Heart right ventricle (tissue), 16 donors: ENCODE data around the gene OR6B1. TPM values are rescaled to one million over a fixed set of nuclear protein-coding genes. Genes with fewer than 3 reads are reported as not detected.

Experiments used
- ATAC-seq, 8 donors: fragments of 200-7000 bp; cut with Tn5 transposase; one replicate each; pipeline ENCODE4 v1.9.1; 2020; ENCODE audit warnings: mild to moderate bottlenecking in 8 of 8, moderate library complexity in 8 of 8, moderate number of reproducible peaks in 1 of 8
- DNase-seq, 2 donors: peaks; one replicate each; pipeline ENCODE4 v3.0.0-alpha.2; 2020
- H3K27ac ChIP-seq, 10 donors: fragments of 200-600 bp; sonication (generic) in 2 of 10; one replicate each; pipeline versions ENCODE4 v1.5.0 to v1.8.0; 2020 to 2022; ENCODE audit warnings: mild to moderate bottlenecking in 3 of 10
- H3K27me3 ChIP-seq, 7 donors: fragments of 200-600 bp; one replicate each; pipeline ENCODE4 v1.8.0; 2021 to 2022; ENCODE audit warnings: mild to moderate bottlenecking in 2 of 7
- H3K36me3 ChIP-seq, 9 donors: fragments of 200-600 bp; sonication (generic) in 1 of 9; one replicate each; pipeline versions ENCODE4 v1.5.0 to v1.8.0; 2020 to 2022; ENCODE audit warnings: mild to moderate bottlenecking in 2 of 9
- H3K4me1 ChIP-seq, 9 donors: fragments of 200-600 bp; sonication (generic) in 1 of 9; one replicate each; pipeline versions ENCODE4 v1.5.0 to v1.8.0; 2020 to 2022; ENCODE audit warnings: mild to moderate bottlenecking in 4 of 9
- H3K4me3 ChIP-seq, 10 donors: fragments of 200-600 bp; sonication (generic) in 2 of 10; one replicate each; pipeline versions ENCODE4 v1.5.0 to v1.8.0; 2020 to 2022; ENCODE audit warnings: mild to moderate bottlenecking in 7 of 10, moderate library complexity in 2 of 10
- H3K9me3 ChIP-seq, 11 donors: fragments of 200-600 bp in 10 of 11; sonication (generic) in 2 of 11; one replicate each; pipeline versions ENCODE4 v1.5.0 to v1.8.0; 2013 to 2022; ENCODE audit warnings: mild to moderate bottlenecking in 2 of 11, control low read depth in 1 of 11, moderate library complexity in 1 of 11
- WGBS, 2 donors: extraction: QIAGEN DNeasy Blood & Tissue Kit; methylation state at CpG; one replicate each; pipeline ENCODE4 v1.1.7; 2013; ENCODE audit warnings: inconsistent platforms in 1 of 2; 5-methylcytosine and 5-hydroxymethylcytosine counted together
- intact Hi-C, 10 donors: fragments of 100-400 bp; cut with DNase I; formaldehyde crosslinking; loops; one replicate each; pipeline versions ENCODE4 v1.11.1 to v1.14.2; 2022
- polyA plus RNA-seq, 2 donors: library from polyadenylated mRNA; stranded (reverse); fragments of 200-250 nt; gene quantifications; one replicate each; pipeline ENCODE4 v1.2.3, GENCODE V29; 2013
- total RNA-seq, 10 donors: library from RNA; stranded (reverse); fragmentation: NEBNext Ultra II Directional in 3 of 10; extraction: Animal tissue kit (Norgen Biotek cat#: 25700) in 3 of 10; gene quantifications; one replicate each; pipeline versions ENCODE4 v1.2.1 to v1.2.4, GENCODE V29; 2021 to 2023
- TF ChIP-seq, protein P1 (sequence below), 9 donors: fragments of 200-600 bp; sonication (generic) in 2 of 9; IDR thresholded peaks; one replicate each; pipeline versions ENCODE4 v1.5.0 to v1.8.0; 2021 to 2022; ENCODE audit warnings: antibody characterized with exemption in 9 of 9, mild to moderate bottlenecking in 5 of 9, moderate library complexity in 1 of 9
- donor health status: Arrhythmogenic right ventricular cardiomyopathy.
- donor health status: ischemic (EF 13 %, LVEDD 7.1; RV severe dilation, severe dysfunction).
- donor health status: healthy with polysubstance abuse.
- donor health status: DM: no; HTN: yes; CAD: no.
- donor health status: DM: no; HTN: no; CAD: no.
- donor health status: ischemic (EF 25% LVEDD 6.9; RV normal size, moderate dysfunction).
- donor health status: ischemic (EF 25% LVEDD 5.7; RV mildly dilated, moderate dysfunction).
- donor health status: healthy.
- donor health status: DM: yes; HTN: yes; CAD: no.
- donor health status: Ischemic cardiomyopathy.
- donor health status: ischemic (EF 35%, LVEDD 5.7; RV mildly dilated, moderate dysfunction).
- donor health status: nonischemic (EF 11% LVEDD 7.7; RV severe dilation, severe dysfunction).
- donor health status: DM: yes; HTN: yes; CAD: no.
- donor health status: PGD.
- donor health status: ischemic (EF 29% LVEDD 5.4; RV normal size, mild dysfunction).
- donor health status: nonischemic (EF 23%, LVEDD 6.1; RV moderate dilation, normal function).

OR6B1 gene
- total and polyA plus RNA-seq, 12 donors, result not detected

DNA sequence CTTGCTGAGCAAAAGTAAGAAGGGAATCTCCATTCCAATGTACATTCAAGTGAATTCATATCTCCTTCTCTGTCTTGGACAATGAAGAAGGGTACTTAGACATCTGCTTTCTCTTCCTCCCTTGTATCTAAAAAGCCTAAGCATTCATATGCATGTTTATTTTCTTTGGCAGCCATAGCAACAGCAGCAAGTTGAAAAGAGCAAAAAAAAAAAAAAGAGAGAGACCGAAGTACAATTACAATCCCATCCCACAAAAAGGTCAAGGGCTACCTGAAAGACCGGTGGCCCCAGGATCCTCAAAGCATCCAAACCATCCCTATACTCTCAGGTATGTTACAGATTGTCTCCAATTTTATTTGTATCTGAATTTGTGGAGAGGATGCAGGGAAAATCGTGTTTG is 41.3 kb upstream of the OR6B1 start:
- Histone ChIP-seq H3K36me3 (no peaks in the 10 kb centered on the region), H3K9me3 (no peaks in the 10 kb centered on the region), H3K4me1 (no peaks in the 10 kb centered on the region), H3K4me3 (no peak overlapping the region), H3K27me3 (peaks cover 0 to 4% (median 0%) of the 10 kb centered on the region in 7 donors), H3K27ac (no peak overlapping the region)
- TF ChIP-seq, protein P1, sequence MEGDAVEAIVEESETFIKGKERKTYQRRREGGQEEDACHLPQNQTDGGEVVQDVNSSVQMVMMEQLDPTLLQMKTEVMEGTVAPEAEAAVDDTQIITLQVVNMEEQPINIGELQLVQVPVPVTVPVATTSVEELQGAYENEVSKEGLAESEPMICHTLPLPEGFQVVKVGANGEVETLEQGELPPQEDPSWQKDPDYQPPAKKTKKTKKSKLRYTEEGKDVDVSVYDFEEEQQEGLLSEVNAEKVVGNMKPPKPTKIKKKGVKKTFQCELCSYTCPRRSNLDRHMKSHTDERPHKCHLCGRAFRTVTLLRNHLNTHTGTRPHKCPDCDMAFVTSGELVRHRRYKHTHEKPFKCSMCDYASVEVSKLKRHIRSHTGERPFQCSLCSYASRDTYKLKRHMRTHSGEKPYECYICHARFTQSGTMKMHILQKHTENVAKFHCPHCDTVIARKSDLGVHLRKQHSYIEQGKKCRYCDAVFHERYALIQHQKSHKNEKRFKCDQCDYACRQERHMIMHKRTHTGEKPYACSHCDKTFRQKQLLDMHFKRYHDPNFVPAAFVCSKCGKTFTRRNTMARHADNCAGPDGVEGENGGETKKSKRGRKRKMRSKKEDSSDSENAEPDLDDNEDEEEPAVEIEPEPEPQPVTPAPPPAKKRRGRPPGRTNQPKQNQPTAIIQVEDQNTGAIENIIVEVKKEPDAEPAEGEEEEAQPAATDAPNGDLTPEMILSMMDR (IDR thresholded peaks at IDR 0.05), result no peak
- intact Hi-C loops, result loop anchor here in 1 of 10 donors (10.0 kb wide), 1 partner anchor 46 kb away; the partner anchor contains the start of gene OR6B1
- no peak for DNase-seq
- no peak for ATAC-seq
- 52 to 68% methylated on average over 3 of the region's 3 CpGs for WGBS, 2 donors

DNA sequence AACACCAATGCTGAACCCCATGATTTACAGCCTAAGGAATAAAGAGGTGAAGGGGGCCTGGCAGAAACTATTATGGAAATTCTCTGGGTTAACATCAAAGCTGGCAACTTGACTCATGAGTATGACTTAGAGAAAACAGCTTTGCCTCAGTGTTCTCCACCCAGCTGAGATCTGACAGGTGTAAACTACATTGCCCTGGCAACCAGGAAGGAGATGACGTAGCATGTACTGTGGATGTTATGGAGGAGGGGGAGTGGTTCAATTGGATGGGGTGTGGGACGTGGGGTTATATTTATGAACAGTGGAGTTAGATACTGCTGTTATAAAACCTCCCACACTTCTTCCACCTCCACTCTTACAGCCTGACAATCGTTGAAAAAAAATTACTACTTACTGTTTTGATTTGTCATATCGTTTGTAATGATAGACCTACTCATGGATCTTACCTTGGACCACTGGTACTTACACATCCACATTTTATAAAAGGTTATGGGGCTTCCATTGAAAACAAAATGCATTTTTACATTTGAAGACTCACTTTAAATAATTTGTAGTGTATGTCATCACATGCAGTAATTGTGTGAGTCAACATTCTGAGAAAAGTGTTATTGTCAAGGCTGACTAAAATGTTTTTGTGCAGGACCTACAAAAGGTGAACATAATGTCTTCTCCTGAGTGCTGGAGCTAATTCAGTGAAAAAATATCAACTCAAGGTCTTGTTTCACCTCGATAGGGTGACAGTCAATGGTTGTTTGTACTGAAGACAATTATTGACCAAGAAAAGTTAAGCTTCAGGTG is 39.1 kb upstream of the OR6B1 start:
- Histone ChIP-seq H3K4me3 (no peak overlapping the region), H3K36me3 (no peaks in the 10 kb centered on the region), H3K27ac (no peak overlapping the region), H3K27me3 (peaks cover 0 to 4% (median 0%) of the 10 kb centered on the region in 7 donors), H3K4me1 (no peaks in the 10 kb centered on the region), H3K9me3 (no peaks in the 10 kb centered on the region)
- ATAC-seq (no peak), DNase-seq (no peak)
- intact Hi-C loops, result no loop called here
- TF ChIP-seq, protein P1 (IDR thresholded peaks at IDR 0.05), result no peak
- 71 to 81% methylated on average over 5 of the region's 5 CpGs for WGBS, 2 donors

DNA sequence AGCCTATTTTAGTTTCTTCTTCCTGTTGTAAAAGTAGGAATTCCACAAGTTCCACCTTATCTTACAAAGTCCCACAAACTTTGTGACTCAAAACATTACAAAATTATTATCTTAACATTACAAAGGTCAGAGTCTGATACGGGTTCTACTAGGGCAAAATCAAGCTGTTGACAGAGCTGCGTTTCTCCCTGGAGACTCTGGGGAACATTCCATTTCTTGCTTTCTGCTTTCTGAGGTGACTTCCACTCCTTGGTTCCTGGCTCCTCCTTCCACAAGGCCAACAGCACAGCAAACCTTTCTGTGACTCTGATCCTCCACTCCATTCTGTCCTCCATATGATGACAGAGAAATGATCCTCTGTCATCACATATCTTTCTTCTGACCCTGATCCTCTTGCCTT is 34.8 kb upstream of the OR6B1 start:
- Histone ChIP-seq H3K4me1 (no peaks in the 10 kb centered on the region), H3K4me3 (no peak overlapping the region), H3K27ac (no peak overlapping the region), H3K36me3 (no peaks in the 10 kb centered on the region), H3K27me3 (no peaks in the 10 kb centered on the region), H3K9me3 (no peaks in the 10 kb centered on the region)
- intact Hi-C loops, result loop anchor here in 1 of 10 donors (5.0 kb wide), 1 partner anchor 33 kb away; no protein-coding TSS in a partner anchor
- DNase-seq (no peak), ATAC-seq (no peak)
- TF ChIP-seq, protein P1 (IDR thresholded peaks at IDR 0.05), result no peak
- 39 to 47% methylated on average over 2 of the region's 2 CpGs for WGBS, 2 donors

DNA sequence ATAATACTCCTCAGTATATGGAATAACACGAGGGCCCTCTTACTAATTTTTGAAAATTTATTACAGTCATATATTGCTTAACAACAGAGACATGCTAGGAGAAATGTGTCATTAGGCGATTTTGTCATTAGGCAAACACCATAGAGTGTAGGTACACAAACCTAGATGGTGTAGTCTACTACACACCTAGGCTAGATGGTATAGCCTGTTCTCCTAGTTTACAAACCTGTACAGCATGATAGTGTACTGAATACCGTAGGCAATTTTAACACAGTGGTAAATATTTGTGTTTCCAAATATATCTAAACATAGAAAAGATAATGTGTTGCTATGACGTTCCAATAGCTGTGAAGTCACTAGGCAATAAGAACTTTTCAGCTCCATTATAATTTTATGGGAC is 32.7 kb upstream of the OR6B1 start:
- no peak overlapping the region for H3K27ac ChIP-seq
- H3K4me3 ChIP-seq, result no peak overlapping the region
- H3K9me3 ChIP-seq, result peaks cover 0 to 10% (median 0%) of the 10 kb centered on the region in 11 donors
- TF ChIP-seq, protein P1 (IDR thresholded peaks at IDR 0.05), result no peak
- ATAC-seq (no peak), DNase-seq (no peak)
- 73 to 80% methylated on average over 4 of the region's 4 CpGs for WGBS, 2 donors
- H3K27me3 ChIP-seq, result no peaks in the 10 kb centered on the region
- no peaks in the 10 kb centered on the region for H3K4me1 ChIP-seq
- no peaks in the 10 kb centered on the region for H3K36me3 ChIP-seq
- intact Hi-C loops, result loop anchor here in 1 of 10 donors (5.0 kb wide), 1 partner anchor 35 kb away; no protein-coding TSS in a partner anchor
